HUES64 (cell line): ENCODE results near the gene ZNF750.

Source experiments
- H3K27ac ChIP-seq: 2 replicates; pipeline ENCODE4 v1.7.0; 2013; ENCODE audit warnings: low read depth, low read length, inconsistent platforms
- H3K27me3 ChIP-seq: 2 replicates; pipeline ENCODE4 v1.6.1; 2013; ENCODE audit warnings: mild to moderate bottlenecking, low read length; ENCODE audit not compliant: insufficient read depth
- H3K36me3 ChIP-seq: 2 replicates; pipeline ENCODE4 v1.6.1; 2013; ENCODE audit warnings: mild to moderate bottlenecking, low read length; ENCODE audit not compliant: insufficient read depth
- H3K4me1 ChIP-seq: 2 replicates; pipeline ENCODE4 v1.6.1; 2013; ENCODE audit warnings: mild to moderate bottlenecking, low read length, moderate library complexity; ENCODE audit not compliant: insufficient read depth
- H3K4me3 ChIP-seq: 2 replicates; pipeline ENCODE4 v1.5.1; 2013; ENCODE audit warnings: mild to moderate bottlenecking, low read length, moderate library complexity
- H3K9ac ChIP-seq: 2 replicates; pipeline ENCODE4 v1.6.1; 2013; ENCODE audit warnings: mild to moderate bottlenecking, low read depth, low read length
- H3K9me3 ChIP-seq: 2 replicates; pipeline ENCODE4 v1.6.1; 2013; ENCODE audit warnings: low read depth, low read length; ENCODE audit not compliant: insufficient read depth
- WGBS: fragments of 150-250, 120-280 bp; methylation state at CpG from one replicate; pipeline ENCODE4 v1.1.7; 2013; ENCODE audit warnings: missing lambda C conversion rate; 5-methylcytosine and 5-hydroxymethylcytosine counted together

The ZNF750 gene

DNA sequence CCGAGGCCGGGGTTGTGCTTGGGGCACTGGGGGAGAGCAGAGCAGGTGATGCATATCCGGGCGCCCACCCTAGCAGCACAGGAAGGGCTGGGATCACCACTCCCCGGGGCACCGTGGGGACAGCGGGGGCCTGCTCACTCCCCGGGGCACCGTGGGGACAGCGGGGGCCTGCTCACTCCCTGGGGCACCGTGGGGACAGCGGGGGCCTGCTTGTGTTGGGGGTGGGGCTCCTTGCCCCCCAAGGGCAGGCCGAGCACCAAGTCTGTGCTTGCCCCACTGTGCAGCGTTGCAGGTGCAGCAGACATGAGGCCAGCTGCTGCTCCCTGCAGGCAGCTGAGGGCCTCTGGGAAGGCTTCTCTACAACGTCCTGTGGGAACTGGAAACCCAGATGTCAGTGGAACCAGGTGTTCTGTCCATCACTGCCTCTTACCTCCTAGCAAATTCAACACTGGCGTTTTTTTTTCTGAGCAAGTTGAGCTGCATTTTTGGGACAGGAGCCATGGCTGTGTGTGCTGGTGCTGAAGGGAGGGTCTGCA lies 25.0 kb upstream of the ZNF750 start:
- H3K9ac ChIP-seq: no peak overlapping the region; the same call in 1 of the 2 replicates
- 92% methylated on average over 16 of the region's 16 CpGs for WGBS
- no peak overlapping the region for H3K27ac ChIP-seq
- H3K36me3 ChIP-seq: peaks cover 2% of the 10 kb centered on the region; the same call in 1 of the 2 replicates
- H3K4me3 ChIP-seq: no peak overlapping the region
- no peaks in the 10 kb centered on the region for H3K27me3 ChIP-seq
- peaks cover 1% of the 10 kb centered on the region; the same call in 1 of the 2 replicates for H3K4me1 ChIP-seq
- no peaks in the 10 kb centered on the region for H3K9me3 ChIP-seq

DNA sequence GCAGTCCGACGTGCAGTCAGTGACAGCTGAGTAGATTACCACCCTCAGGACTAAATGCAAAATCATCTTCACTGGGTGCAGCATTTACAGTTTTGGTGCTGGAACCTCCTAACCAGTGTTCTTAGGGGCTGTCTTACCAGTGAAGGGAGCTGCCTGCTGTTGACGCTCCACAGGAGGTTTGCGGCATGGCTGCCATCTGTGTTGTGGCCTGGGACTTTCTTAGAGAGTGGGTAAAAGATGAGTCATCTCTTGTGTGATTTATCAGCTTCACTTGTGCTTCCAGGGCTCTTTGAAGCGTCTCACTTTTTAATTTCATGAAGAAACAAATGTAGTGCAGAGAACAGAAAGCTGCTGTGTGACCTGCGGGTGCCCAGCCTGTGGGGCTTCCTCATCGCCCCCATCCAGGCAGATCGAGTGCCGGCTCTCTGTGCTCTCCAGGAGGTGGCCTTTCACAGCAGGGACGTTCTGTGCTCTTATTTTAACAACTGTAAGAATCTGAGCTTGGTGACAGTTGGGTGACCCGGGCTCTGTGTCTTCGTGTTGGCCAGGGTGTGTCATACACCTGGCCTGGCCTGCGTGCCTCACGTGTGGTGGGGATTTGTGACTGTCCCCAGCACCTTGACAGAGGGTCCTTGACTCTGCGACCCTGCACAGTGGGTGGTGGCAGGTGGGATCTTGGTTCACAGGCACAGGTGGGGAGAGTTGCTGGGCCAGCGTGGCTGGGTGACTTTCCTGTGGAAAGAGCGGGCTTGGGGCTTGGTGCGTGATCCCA lies 24.3 kb upstream of the ZNF750 start:
- no peak overlapping the region; the same call in 1 of the 2 replicates for H3K9ac ChIP-seq
- H3K36me3 ChIP-seq: no peaks in the 10 kb centered on the region
- no peak overlapping the region for H3K27ac ChIP-seq
- 89% methylated on average over 18 of the region's 18 CpGs for WGBS
- H3K4me1 ChIP-seq: peaks cover 8% of the 10 kb centered on the region; the same call in 1 of the 2 replicates
- H3K4me3 ChIP-seq: no peak overlapping the region
- H3K9me3 ChIP-seq: no peaks in the 10 kb centered on the region
- H3K27me3 ChIP-seq: no peaks in the 10 kb centered on the region

DNA sequence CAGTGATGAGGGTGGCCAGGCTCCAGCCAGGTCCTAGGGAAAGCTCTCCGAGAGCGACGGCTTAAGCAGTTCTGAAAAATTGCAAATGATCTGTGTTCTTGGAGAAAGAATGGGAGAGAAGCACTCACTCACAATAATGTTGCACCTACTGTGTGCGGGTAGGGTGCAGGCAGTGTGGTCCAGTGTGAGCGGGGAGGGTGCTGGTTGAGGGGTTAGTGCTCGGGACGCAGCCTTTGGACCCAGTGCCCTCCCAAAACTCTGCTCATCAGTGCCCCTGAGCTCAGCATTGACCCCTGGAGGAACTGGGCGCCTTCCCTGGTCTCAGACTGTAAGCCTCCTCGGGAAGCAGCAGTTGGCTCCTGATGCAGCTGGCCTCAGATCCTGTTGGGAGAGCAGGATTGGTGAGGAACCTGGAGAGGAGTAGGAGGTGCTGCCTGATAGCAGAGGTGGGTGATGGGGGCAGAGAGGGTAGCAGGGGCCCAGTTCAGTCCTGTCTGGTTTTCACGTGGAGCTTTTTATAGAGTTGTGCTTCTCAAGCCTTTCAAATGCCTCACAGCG lies 23.6 kb upstream of the ZNF750 start:
- Histone ChIP-seq H3K27me3 (no peaks in the 10 kb centered on the region), H3K4me3 (no peak overlapping the region), H3K4me1 (peaks cover 8% of the 10 kb centered on the region; the same call in 1 of the 2 replicates), H3K36me3 (no peaks in the 10 kb centered on the region), H3K9ac (no peak overlapping the region), H3K27ac (no peak overlapping the region), H3K9me3 (no peaks in the 10 kb centered on the region)
- WGBS: 83% methylated on average over 11 of the region's 11 CpGs

DNA sequence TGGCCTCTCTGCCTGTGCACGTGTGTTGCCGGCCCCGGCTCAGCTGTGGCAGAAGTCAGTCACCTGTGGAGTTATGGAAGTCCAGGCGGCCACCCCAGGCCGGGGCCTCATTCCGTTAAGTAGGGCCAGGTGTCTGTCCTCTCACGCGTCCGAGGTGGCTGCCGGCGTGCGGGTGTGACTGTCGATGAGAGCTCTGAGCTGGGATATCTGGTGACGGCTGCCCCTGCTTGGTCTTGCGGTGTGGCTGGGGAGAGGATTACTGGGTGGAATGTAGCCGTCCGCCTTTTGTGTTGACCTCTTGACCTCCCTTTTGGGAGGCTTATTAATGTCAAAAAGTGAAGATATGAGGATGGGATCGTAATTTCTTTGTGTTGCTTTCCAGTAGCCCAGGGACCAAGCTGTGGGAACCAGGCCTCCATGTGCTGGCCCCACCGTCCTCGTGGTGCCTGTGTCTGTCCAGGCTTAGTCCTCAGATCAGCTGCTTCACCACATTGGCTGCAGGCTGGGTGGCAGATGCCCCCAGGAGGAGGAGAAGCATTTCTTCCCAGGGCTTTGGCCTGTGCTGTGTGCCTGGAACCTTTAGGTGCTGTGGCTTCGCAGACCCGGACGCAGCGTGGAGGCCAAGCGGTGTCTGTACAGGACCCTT lies 23.0 kb upstream of the ZNF750 start:
- 94% methylated on average over 25 of the region's 25 CpGs for WGBS
- peaks cover 8% of the 10 kb centered on the region; the same call in 1 of the 2 replicates for H3K4me1 ChIP-seq
- H3K27ac ChIP-seq: no peak overlapping the region

DNA sequence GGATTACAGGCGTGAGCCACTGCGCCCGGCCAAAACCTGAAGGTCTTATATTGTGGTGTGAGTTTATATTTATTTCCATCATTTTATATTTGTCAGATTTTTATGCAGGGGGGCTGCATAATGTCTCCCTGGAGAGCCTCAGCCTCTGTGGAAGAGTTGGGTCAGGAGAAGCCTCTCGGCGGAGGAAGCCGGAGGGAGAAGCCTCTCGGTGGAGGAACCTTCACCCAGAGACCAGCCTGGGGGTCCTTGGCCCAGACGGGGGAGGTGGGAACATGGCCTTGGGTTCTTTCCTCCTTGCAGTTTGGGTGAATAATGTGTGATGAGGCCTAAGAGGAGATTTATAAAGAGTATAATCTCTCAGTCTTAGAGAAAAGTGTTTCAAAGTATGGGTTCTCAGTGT lies 22.4 kb upstream of the ZNF750 start:
- no peaks in the 10 kb centered on the region for H3K9me3 ChIP-seq
- H3K27ac ChIP-seq: no peak overlapping the region
- H3K4me1 ChIP-seq: peaks cover 8% of the 10 kb centered on the region; the same call in 1 of the 2 replicates
- no peak overlapping the region for H3K9ac ChIP-seq
- no peaks in the 10 kb centered on the region for H3K27me3 ChIP-seq
- H3K4me3 ChIP-seq: no peak overlapping the region
- no peaks in the 10 kb centered on the region for H3K36me3 ChIP-seq
- 94% methylated on average over 6 of the region's 8 CpGs for WGBS

More for the DNA sequence above, 23.0 kb upstream of the ZNF750 start:
- Histone ChIP-seq H3K27me3 (no peaks in the 10 kb centered on the region), H3K4me3 (no peak overlapping the region), H3K9ac (peak overlapping the region; percentile 24; the same call in 1 of the 2 replicates), H3K36me3 (no peaks in the 10 kb centered on the region), H3K9me3 (no peaks in the 10 kb centered on the region)

DNA sequence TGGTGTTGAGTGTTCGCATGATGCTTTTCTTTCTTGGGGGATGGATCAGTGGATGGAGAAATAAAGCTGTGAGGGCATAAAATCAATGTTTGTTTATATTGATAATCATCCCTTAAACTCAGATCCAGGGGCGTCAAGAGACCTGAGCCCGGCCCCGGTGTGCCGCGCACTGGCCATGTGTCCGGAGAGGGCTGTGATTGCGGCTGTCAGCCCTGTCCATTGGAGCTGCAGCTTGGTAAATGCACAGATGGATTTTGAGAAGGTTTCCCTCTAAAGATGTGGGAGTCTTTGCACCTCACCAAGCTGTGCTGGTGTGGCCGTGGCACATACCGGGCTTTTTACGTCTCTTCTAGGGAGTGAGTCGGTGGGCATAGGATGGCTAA lies 21.6 kb upstream of the ZNF750 start:
- H3K4me3 ChIP-seq: no peak overlapping the region

DNA sequence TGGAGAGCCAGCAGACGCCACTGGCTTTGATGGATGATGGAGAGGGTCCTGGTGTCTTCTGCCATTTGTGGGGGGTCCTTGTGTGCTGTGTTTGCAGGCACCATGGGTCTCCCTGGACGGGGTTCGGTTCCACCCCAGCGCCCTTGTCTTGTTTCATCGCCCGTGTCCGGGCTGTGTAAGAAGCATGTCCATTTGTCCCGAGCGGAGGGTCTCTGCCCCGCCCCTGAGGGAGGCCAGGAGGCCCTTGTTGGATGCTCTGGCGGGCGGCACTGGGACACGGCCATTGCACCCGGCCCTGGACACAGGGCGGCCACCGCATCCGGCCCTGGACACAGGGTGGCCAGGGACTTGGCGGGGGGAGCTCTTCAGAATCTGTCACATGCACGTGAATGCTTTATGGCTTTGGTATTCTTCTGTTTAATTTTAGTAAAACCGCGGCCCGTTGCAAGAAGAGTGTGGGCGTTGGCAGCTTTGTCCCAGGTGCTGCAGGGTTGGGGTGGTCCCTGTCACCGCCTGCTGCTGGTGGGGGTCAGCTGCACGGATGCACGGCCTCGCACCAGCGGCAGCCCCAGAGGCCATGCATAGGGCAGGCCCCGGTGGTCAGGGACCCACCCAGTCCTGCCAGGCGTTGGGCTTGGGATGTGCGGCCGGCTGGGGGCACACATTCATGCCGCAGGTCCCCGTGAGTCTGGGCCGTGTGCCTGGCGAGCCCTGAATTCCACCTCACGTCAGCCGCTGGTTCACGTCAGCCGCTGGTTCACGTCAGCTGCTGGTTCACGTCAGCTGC lies 21.0 kb upstream of the ZNF750 start:
- H3K4me1 ChIP-seq: peaks cover 8% of the 10 kb centered on the region; the same call in 1 of the 2 replicates
- H3K27me3 ChIP-seq: no peaks in the 10 kb centered on the region
- no peak overlapping the region for H3K4me3 ChIP-seq
- no peak overlapping the region for H3K9ac ChIP-seq
- H3K9me3 ChIP-seq: no peaks in the 10 kb centered on the region
- H3K27ac ChIP-seq: no peak overlapping the region
- 93% methylated on average over 42 of the region's 42 CpGs for WGBS
- H3K36me3 ChIP-seq: no peaks in the 10 kb centered on the region

More for the DNA sequence above, 21.6 kb upstream of the ZNF750 start:
- Histone ChIP-seq H3K4me1 (peaks cover 8% of the 10 kb centered on the region; the same call in 1 of the 2 replicates), H3K9me3 (no peaks in the 10 kb centered on the region), H3K27me3 (no peaks in the 10 kb centered on the region), H3K36me3 (no peaks in the 10 kb centered on the region), H3K9ac (no peak overlapping the region), H3K27ac (no peak overlapping the region)
- WGBS: 97% methylated on average over 12 of the region's 12 CpGs

DNA sequence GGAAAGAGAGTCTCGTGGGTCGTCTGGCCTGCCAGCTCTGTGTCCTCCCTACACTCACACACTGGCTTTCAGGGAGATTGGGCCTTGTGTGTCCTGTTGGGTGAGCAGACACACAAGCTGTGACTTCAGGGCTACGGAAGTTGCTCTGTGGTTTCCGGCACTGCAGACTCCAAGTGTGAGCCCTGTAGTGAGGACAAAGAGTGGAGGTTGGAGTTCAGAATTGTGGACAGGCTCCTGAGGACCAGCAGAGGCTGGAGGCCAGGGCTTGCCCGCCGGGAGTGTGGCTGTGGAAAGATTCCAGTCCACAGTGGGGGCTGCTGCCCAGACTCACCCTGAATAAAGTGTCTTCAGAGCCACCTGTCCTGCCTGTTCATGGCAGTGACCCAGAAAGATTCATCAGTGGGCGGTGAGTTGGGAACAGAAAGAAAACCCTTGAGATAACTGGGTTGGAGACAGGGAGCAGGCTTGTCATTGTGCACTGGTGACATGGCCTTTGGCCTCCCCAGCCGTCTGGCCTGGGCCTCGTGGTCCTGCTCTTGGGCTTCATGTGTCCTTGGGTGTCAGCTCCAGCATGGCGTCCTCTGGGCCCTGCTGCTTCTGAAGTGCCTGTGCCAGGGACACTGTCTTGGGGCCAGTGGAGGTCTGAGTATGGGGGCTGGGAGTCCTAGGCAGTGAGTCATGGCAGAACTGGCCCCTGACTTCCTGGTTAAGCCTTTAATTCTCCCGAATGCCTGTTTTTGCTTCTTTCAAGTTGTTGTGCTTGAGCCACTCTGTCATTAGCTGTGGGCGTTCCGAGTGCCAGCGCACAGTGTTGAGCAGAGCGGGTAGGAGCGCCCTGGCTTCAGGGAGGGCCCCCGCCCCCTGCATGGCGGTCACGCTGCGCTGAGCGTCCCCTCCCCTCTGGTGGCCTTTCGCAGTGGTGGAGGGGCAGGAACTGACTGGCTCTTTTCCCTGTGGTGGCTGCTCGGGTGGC lies 19.9 kb upstream of the ZNF750 start:
- no peak overlapping the region for H3K4me3 ChIP-seq
- no peaks in the 10 kb centered on the region for H3K27me3 ChIP-seq
- H3K9me3 ChIP-seq: no peaks in the 10 kb centered on the region
- H3K9ac ChIP-seq: peak overlapping the region; percentile 4; the same call in 1 of the 2 replicates
- WGBS: 86% methylated on average over 23 of the region's 23 CpGs
- H3K27ac ChIP-seq: 0 out of 2 replicates have a peak overlapping the region, but pooled peaks have one; percentile 56
- peaks cover 8% of the 10 kb centered on the region; the same call in 1 of the 2 replicates for H3K4me1 ChIP-seq
- peaks cover 7% of the 10 kb centered on the region for H3K36me3 ChIP-seq

DNA sequence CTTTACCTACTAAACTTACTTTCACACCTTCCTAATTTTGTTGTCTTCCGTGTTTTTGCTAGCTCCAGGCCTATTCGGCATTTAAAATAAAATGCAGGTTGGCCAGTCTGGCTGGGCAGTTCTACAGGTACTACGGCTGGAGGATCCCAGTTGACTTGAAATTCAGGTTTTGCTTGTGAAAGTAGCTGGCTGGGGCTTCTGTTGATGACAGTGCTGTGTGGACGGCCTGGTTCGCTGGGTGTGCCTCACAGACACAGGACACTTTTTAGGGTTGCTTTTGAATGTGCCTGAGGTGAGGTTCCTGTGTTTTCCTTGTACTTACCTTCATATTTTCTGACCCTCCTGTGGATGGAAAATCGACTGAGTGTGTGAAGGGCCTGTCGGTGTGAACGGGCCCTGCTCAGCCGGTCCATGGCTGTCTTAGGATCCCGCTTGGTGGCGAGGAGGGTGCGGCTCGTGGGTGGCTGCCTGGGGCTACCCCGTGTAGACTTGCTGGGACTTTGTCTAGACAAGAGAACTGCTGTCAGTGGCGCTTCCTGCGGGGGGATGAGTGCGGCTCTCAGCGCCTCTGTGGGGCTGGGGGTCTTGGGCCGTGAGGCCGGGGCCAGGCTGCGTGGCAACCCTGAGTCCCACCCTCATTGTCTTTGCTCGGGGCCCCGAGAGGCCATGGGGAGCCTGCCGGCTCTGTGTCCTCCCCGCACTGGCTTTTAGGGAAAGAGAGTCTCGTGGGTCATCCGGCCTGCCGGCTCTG lies 18.7 kb upstream of the ZNF750 start:
- H3K36me3 ChIP-seq: peaks cover 15% of the 10 kb centered on the region
- WGBS: 92% methylated on average over 28 of the region's 28 CpGs
- no peak overlapping the region for H3K4me3 ChIP-seq
- no peak overlapping the region; the same call in 1 of the 2 replicates for H3K9ac ChIP-seq
- no peaks in the 10 kb centered on the region for H3K9me3 ChIP-seq
- H3K4me1 ChIP-seq: peaks cover 8% of the 10 kb centered on the region; the same call in 1 of the 2 replicates
- peak overlapping the region; percentile 26; the same call in 1 of the 2 replicates for H3K27ac ChIP-seq
- no peaks in the 10 kb centered on the region for H3K27me3 ChIP-seq
